Panc1 (cell line): Measurements from ENCODE around the gene SLC2A4RG.

Experiments used
- CTCF ChIP-seq: fragments of 450-650 bp; IDR thresholded peaks from 2 replicates; pipeline ENCODE4 v1.5.1; 2017; ENCODE audit warnings: mild to moderate bottlenecking
- POLR2AphosphoS5 ChIP-seq: IDR thresholded peaks from 2 replicates; pipeline ENCODE4 v1.6.1; 2012; ENCODE audit warnings: mild to moderate bottlenecking, low read depth, low read length, moderate library complexity

DNA sequence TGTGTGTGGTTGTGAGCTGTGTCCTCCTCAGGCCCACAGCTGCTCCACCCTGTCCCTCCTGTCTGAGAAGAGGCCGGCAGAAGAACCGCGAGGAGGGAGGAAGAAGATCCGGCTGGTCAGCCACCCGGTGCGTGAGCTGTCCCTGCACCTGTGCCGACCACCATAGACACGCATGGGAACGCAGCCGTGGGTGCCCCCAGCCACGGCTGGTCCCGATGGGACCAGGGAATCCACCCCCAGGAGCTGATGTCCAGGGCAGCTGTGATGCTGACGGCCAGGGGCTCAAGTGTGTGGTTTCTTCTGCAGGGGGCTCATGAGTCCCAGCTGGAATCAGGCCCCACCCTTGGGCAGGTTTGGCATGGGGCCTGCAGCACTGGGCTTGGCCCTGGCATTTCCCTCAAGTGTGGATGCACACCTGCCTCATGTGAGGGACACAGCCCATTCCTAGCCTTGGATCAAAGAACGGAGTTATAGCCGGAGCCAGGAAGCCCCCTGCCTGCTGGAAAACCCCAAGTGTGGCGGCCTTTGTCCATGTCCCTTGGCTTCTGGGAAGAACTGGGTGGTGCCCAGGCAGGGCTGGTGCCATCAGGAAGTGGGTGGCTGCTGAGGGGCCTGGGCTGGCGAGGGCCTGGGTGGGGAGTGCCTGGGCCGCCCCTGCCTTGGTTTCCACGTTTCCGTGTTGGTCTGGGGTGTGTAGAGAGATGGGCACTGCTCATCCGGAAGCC, 47.7 kb upstream of the SLC2A4RG start:
- no peak for TF ChIP-seq CTCF
- TF ChIP-seq POLR2AphosphoS5 = no peak; the same call in 1 of the 2 replicates
